B cell (primary cell): Measurements from ENCODE around the gene C1orf56.

Experiments
- CTCF ChIP-seq: fragments of 200-600 bp; IDR thresholded peaks from one replicate; pipeline ENCODE4 v1.8.0; 2022; ENCODE audit warnings: antibody characterized with exemption, mild to moderate bottlenecking
- EZH2 ChIP-seq: IDR thresholded peaks from 2 replicates; pipeline ENCODE4 v1.6.1; 2012; ENCODE audit warnings: borderline replicate concordance, low read depth, mild to moderate bottlenecking, moderate library complexity, low read length; ENCODE audit not compliant: insufficient read depth, poor library complexity, severe bottlenecking

GRCh38 chr1:150997949-150998348 is 49.6 kb upstream of the C1orf56 start:
- TF ChIP-seq CTCF (no peak), EZH2 (no peak)
